GM12872 (cell line): ENCODE results near the gene HEPH.

Experiments
- CTCF ChIP-seq: IDR thresholded peaks from 3 replicates; pipeline ENCODE4 v1.5.1; 2011; ENCODE audit warnings: low read depth, mild to moderate bottlenecking, low read length, moderate library complexity; ENCODE audit not compliant: insufficient read depth

HEPH gene

GRCh38 chrX:66162331-66162822 lies 1.7 kb upstream of the HEPH start:
- TF ChIP-seq CTCF: no peak

GRCh38 chrX:66163447-66163846 lies 600 bp upstream of the HEPH start:
- no peak for TF ChIP-seq CTCF

GRCh38 chrX:66164470-66164869 lies 423 bp downstream of the HEPH start:
- TF ChIP-seq CTCF: no peak

- TF ChIP-seq CTCF: no peak
Observed at GRCh38 chrX:66164931-66165330, 884 bp downstream of the HEPH start.

- no peak for TF ChIP-seq CTCF
Observed at GRCh38 chrX:66166671-66167070, 2.6 kb downstream of the HEPH start.

GRCh38 chrX:66167431-66167830 lies 3.4 kb downstream of the HEPH start:
- no peak for TF ChIP-seq CTCF

GRCh38 chrX:66176134-66176533 lies 12.1 kb downstream of the HEPH start:
- TF ChIP-seq CTCF: no peak

- TF ChIP-seq CTCF: no peak
Observed at GRCh38 chrX:66191563-66191962, 27.5 kb downstream of the HEPH start.
